GM19468 (cell line): Measurements from ENCODE around the gene KRTAP2-4.
"Not testable (repeated sequence)": the region's sequence is repeated elsewhere in the genome, so short reads cannot be mapped to it uniquely, and the experiment has no call there.

Experiments used
- ATAC-seq: cut with Tn5 transposase; IDR thresholded peaks from one replicate; pipeline ENCODE4 v1.9.1; 2021; ENCODE audit warnings: mild to moderate bottlenecking, moderate library complexity, moderate number of reproducible peaks; ENCODE audit not compliant: unreplicated experiment; ENCODE audit errors: extremely low read depth

KRTAP2-4 gene

GRCh38 chr17:41065829-41066624, at the start of gene KRTAP2-4:
Gene KRTAP2-4 (minus strand): TSS chr17:41065879. CDS start chr17:41065845, 34 bp downstream.
- no peak for ATAC-seq

GRCh38 chr17:41111151-41111885, 45.6 kb upstream of the KRTAP2-4 start:
- ATAC-seq, result no peak

- not testable (repeated sequence) for ATAC-seq
Measured at GRCh38 chr17:41108728-41109386, 43.2 kb upstream of the KRTAP2-4 start.

GRCh38 chr17:41107941-41108450, 42.3 kb upstream of the KRTAP2-4 start:
- no peak for ATAC-seq

- ATAC-seq, result not testable (repeated sequence)
Measured at GRCh38 chr17:41105347-41105746, 39.7 kb upstream of the KRTAP2-4 start, which contains the start of gene KRTAP4-9. Gene KRTAP4-9 (plus strand): TSS chr17:41105389. CDS start chr17:41105389, 0 bp downstream.

GRCh38 chr17:41104386-41105038, 38.8 kb upstream of the KRTAP2-4 start:
- ATAC-seq, result not testable (repeated sequence)

GRCh38 chr17:41103896-41104295, 38.2 kb upstream of the KRTAP2-4 start:
- ATAC-seq, result no peak

GRCh38 chr17:41101586-41102259, 36.0 kb upstream of the KRTAP2-4 start, which contains the start of gene KRTAP4-16:
Gene KRTAP4-16 (minus strand): TSS chr17:41102209. CDS start chr17:41102209, 0 bp downstream.
- ATAC-seq, result no peak

GRCh38 chr17:41099682-41100480, 34.2 kb upstream of the KRTAP2-4 start:
- ATAC-seq, result not testable (repeated sequence)

GRCh38 chr17:41098481-41098880, 32.8 kb upstream of the KRTAP2-4 start:
- ATAC-seq, result no peak

GRCh38 chr17:41098042-41098441, 32.4 kb upstream of the KRTAP2-4 start, which contains the start of gene KRTAP4-8:
Gene KRTAP4-8 (minus strand): TSS chr17:41098142. CDS start chr17:41098084, 58 bp downstream.
- no peak for ATAC-seq

GRCh38 chr17:41096055-41096454, 30.4 kb upstream of the KRTAP2-4 start:
- ATAC-seq, result no peak

- not testable (repeated sequence) for ATAC-seq
Measured at GRCh38 chr17:41088760-41089352, 23.2 kb upstream of the KRTAP2-4 start.

GRCh38 chr17:41084100-41084856, 18.6 kb upstream of the KRTAP2-4 start, which contains the start of gene KRTAP4-7:
Gene KRTAP4-7 (plus strand): TSS chr17:41084150. CDS start chr17:41084207, 57 bp downstream.
- ATAC-seq, result not testable (repeated sequence)

- not testable (repeated sequence) for ATAC-seq
Measured at GRCh38 chr17:41083427-41083826, 17.7 kb upstream of the KRTAP2-4 start.

- ATAC-seq, result no peak
Measured at GRCh38 chr17:41082626-41083025, 16.9 kb upstream of the KRTAP2-4 start.

GRCh38 chr17:41076788-41077187, 11.1 kb upstream of the KRTAP2-4 start:
- ATAC-seq, result no peak
